Upper lobe of left lung (tissue), 4 donors: ENCODE measurements around the gene ACSL3.

ENCODE experiments used
- POLR2A ChIP-seq, 4 donors: fragments of 450-650 bp; IDR thresholded peaks; one replicate each; pipeline ENCODE4 v1.5.1; 2016 to 2017; ENCODE audit warnings: antibody characterized with exemption in 4 of 4, mild to moderate bottlenecking in 2 of 4
- POLR2AphosphoS5 ChIP-seq, 2 donors: sonication (generic); formaldehyde crosslinking; IDR thresholded peaks; one replicate each; pipeline ENCODE4 v1.5.1; 2017; ENCODE audit warnings: antibody characterized with exemption in 2 of 2
- TF ChIP-seq, protein P1 (sequence below), 6 experiments: fragments of 450-650 bp in 4 of 6; fragments of 200-600 bp in 2 of 6; sonication (generic) in 2 of 6; IDR thresholded peaks; one replicate each; pipeline ENCODE4 v1.5.1; 2016 to 2019; ENCODE audit warnings: antibody characterized with exemption in 6 of 6

DNA sequence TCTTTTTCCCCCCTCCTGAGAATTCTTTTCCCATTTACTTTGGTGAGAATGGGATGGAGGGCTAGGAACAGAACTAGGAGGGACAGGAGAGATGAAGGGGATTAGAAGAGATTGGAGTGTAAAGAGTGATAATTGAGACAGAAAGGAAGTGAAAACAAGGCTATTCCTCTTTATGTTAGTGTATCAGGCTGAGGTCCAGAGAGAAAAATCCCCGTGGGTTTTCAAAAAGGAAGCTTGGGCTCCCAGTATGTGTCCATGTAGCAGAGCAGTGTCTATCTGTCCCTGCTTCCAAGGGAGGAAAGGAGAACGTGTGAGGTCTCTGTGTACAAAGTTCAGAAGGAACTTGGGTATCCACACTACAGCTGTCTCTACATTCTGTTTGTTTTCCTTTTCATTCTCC, 131.3 kb downstream of the ACSL3 start:
- TF ChIP-seq, protein P1, sequence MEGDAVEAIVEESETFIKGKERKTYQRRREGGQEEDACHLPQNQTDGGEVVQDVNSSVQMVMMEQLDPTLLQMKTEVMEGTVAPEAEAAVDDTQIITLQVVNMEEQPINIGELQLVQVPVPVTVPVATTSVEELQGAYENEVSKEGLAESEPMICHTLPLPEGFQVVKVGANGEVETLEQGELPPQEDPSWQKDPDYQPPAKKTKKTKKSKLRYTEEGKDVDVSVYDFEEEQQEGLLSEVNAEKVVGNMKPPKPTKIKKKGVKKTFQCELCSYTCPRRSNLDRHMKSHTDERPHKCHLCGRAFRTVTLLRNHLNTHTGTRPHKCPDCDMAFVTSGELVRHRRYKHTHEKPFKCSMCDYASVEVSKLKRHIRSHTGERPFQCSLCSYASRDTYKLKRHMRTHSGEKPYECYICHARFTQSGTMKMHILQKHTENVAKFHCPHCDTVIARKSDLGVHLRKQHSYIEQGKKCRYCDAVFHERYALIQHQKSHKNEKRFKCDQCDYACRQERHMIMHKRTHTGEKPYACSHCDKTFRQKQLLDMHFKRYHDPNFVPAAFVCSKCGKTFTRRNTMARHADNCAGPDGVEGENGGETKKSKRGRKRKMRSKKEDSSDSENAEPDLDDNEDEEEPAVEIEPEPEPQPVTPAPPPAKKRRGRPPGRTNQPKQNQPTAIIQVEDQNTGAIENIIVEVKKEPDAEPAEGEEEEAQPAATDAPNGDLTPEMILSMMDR (IDR thresholded peaks at IDR 0.05): no peak
- TF ChIP-seq POLR2AphosphoS5 (IDR thresholded peaks at IDR 0.05) (no peak), POLR2A (IDR thresholded peaks at IDR 0.05) (no peak)
